Naive thymus-derived CD4-positive, alpha-beta T cell (primary cell): ENCODE results near the gene IL1A. TPM values are rescaled to one million over a fixed set of nuclear protein-coding genes. Genes with fewer than 3 reads are reported as not detected.

Source experiments
- ATAC-seq: fragments of 150-1000 bp; cut with Tn5 transposase; 2 replicates; pipeline ENCODE4 v1.10.0; 2021; ENCODE audit warnings: mild to moderate bottlenecking, moderate library complexity
- CTCF ChIA-PET: fragments of 350-600 bp; sonication (Branson Sonifier 250); formaldehyde crosslinking; loops from one replicate; lab custom pipeline; 2021; ENCODE audit warnings: antibody characterized with exemption; lab: Charles Lee
- POLR2A ChIA-PET: fragments of 350-600 bp; sonication (Branson Sonifier 250); formaldehyde crosslinking; loops from one replicate; lab custom pipeline; 2021; ENCODE audit warnings: antibody characterized with exemption, inconsistent platforms; lab: Charles Lee
- DNase-seq, 9 donors: peaks; one replicate each; pipeline versions ENCODE4 v3.0.0 to v3.0.0-alpha.2; 2020 to 2022; ENCODE audit warnings: mixed read lengths in 1 of 9
- H3K27ac ChIP-seq: one replicate; pipeline ENCODE4 v1.7.0; 2013; ENCODE audit warnings: mild to moderate bottlenecking, low read depth, low read length, moderate library complexity
- H3K27me3 ChIP-seq, 2 donors: one replicate each; pipeline ENCODE4 v1.7.0; 2013; ENCODE audit warnings: low read length in 2 of 2, mild to moderate bottlenecking in 2 of 2, moderate library complexity in 2 of 2; ENCODE audit not compliant: control insufficient read depth in 2 of 2, insufficient read depth in 2 of 2
- H3K36me3 ChIP-seq, 3 experiments: 1 replicate in 2 of 3; 2 replicates in 1 of 3; pipeline ENCODE4 v1.7.0; 2013; ENCODE audit warnings: low read length in 3 of 3, mild to moderate bottlenecking in 3 of 3, moderate library complexity in 1 of 3; ENCODE audit not compliant: insufficient read depth in 3 of 3, control insufficient read depth in 2 of 3
- H3K4me1 ChIP-seq, 2 donors: one replicate each; pipeline ENCODE4 v1.7.0; 2013; ENCODE audit warnings: low read length in 2 of 2, mild to moderate bottlenecking in 2 of 2, moderate library complexity in 1 of 2; ENCODE audit not compliant: control insufficient read depth in 2 of 2, insufficient read depth in 2 of 2
- H3K4me3 ChIP-seq: 2 replicates; pipeline ENCODE4 v1.7.0; 2013; ENCODE audit warnings: mild to moderate bottlenecking, low read length
- H3K9me3 ChIP-seq, 3 experiments: 1 replicate in 2 of 3; 2 replicates in 1 of 3; pipeline ENCODE4 v1.7.0; 2013; ENCODE audit warnings: low read length in 3 of 3; ENCODE audit not compliant: control insufficient read depth in 2 of 3
- H3K27ac Mint-ChIP-seq, 9 donors: one replicate each; pipeline ENCODE4 v1.8.0; 2020 to 2022; ENCODE audit warnings: mixed read lengths in 9 of 9, mild to moderate bottlenecking in 8 of 9, moderate library complexity in 5 of 9, inconsistent platforms in 2 of 9
- H3K27me3 Mint-ChIP-seq, 5 donors: one replicate each; pipeline ENCODE4 v1.8.0; 2021 to 2022; ENCODE audit warnings: mixed read lengths in 5 of 5, mild to moderate bottlenecking in 1 of 5
- H3K36me3 Mint-ChIP-seq, 5 donors: one replicate each; pipeline ENCODE4 v1.8.0; 2020 to 2022; ENCODE audit warnings: mixed read lengths in 5 of 5, mild to moderate bottlenecking in 3 of 5, inconsistent platforms in 1 of 5
- H3K4me1 Mint-ChIP-seq, 7 donors: one replicate each; pipeline ENCODE4 v1.8.0; 2020 to 2022; ENCODE audit warnings: mixed read lengths in 7 of 7, mild to moderate bottlenecking in 3 of 7, inconsistent platforms in 1 of 7
- H3K4me3 Mint-ChIP-seq, 10 donors: one replicate each; pipeline ENCODE4 v1.8.0; 2020 to 2022; ENCODE audit warnings: mild to moderate bottlenecking in 10 of 10, mixed read lengths in 10 of 10, moderate library complexity in 6 of 10, inconsistent platforms in 2 of 10
- H3K9me3 Mint-ChIP-seq, 11 donors: one replicate each; pipeline ENCODE4 v1.8.0; 2020 to 2022; ENCODE audit warnings: mixed read lengths in 11 of 11, mild to moderate bottlenecking in 4 of 11, inconsistent platforms in 1 of 11, moderate library complexity in 1 of 11
- intact Hi-C, 2 donors: fragments of 100-400 bp; cut with micrococcal nuclease; formaldehyde crosslinking; loops; one replicate each; pipeline ENCODE4 v1.15.1; 2023
- polyA plus RNA-seq, 2 donors: library from polyadenylated mRNA; unstranded; fragments of 300-500 nt; fragmentation: Illumina TruSeq; gene quantifications; one replicate each; pipeline ENCODE4 v1.2.3, GENCODE V29; 2021
- total RNA-seq, 6 experiments: library from RNA in 5 of 6; stranded (reverse) in 5 of 6; gene quantifications; 1 replicate in 5 of 6; 2 replicates in 1 of 6; pipeline ENCODE4 v1.2.3 and lab custom pipeline; 2021 to 2026

Gene IL1A
- total and polyA plus RNA-seq, 7 experiments from 2014 or later = 0.22 to 4.3 (median 1.0) TPM; not detected in 3

DNA sequence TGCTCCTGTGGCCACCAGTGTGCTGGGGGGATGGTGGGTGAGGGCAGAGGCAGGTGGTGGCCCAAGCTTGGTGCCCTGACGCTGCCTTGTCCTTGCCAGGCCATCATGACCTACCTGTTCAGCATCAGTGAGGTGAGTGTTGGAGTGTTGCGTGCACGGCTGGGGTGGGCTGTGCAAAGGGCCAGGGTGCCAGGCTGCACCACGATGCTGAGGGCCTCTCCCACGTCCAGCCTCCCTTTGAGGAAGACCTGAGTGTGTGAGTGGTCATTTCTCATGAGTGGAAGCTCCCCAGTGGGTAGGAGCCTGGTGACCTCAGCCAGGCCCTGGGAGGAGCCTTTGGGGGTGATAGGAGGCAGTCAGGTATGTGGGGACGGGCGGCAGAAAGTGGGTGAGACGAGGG lies 60.3 kb downstream of the IL1A start:
- Histone ChIP-seq H3K27ac (no peak overlapping the region), H3K36me3 (no peaks in the 10 kb centered on the region), H3K9me3 (no peaks in the 10 kb centered on the region), H3K4me1 (no peaks in the 10 kb centered on the region), H3K27me3 (no peaks in the 10 kb centered on the region), H3K4me3 (no peak overlapping the region)
- Mint-ChIP-seq H3K27ac (no peak overlapping the region), H3K9me3 (no peaks in the 10 kb centered on the region), H3K27me3 (peaks cover 0 to 4% (median 0%) of the 10 kb centered on the region in 5 donors), H3K4me1 (peaks cover 0 to 27% (median 0%) of the 10 kb centered on the region in 7 donors), H3K4me3 (no peak overlapping the region), H3K36me3 (peaks cover 0 to 3% (median 0%) of the 10 kb centered on the region in 5 donors)
- POLR2A ChIA-PET = no interaction called here
- ATAC-seq (no peak), DNase-seq (no peak)
- CTCF ChIA-PET = interaction anchor here (0.7 to 4.8 kb wide), 3 partner anchors 32 to 95 kb away, joined by 3 to 33 read pairs (median 3); no protein-coding TSS in a partner anchor
- intact Hi-C loops = no loop called here

Other genes starting within 250 kb of the IL1A start
- gene POLR1B, start 242.0 kb downstream of the IL1A start, total RNA-seq = 10 to 100 TPM; 10.1 to 41.8 (median 25.2) TPM
- gene POLR1B, start 242.0 kb downstream of the IL1A start, polyA plus RNA-seq = 10 to 100 TPM; 17.2 to 26.1 TPM
- 10 to 100 TPM; 17.4 to 31.9 (median 21.1) TPM for gene CHCHD5, start 199.9 kb downstream of the IL1A start, total RNA-seq
- 10 to 100 TPM; 35.3 to 67.3 TPM for gene CHCHD5, start 199.9 kb downstream of the IL1A start, polyA plus RNA-seq
- 100 to 1,000 TPM in 3 of 5 experiments, 10 to 100 TPM in 2; 94.4 to 164 (median 120) TPM for gene SLC20A1, start 138.6 kb downstream of the IL1A start, total RNA-seq
- gene SLC20A1, start 138.6 kb downstream of the IL1A start, polyA plus RNA-seq = 10 to 100 TPM; 32.8 to 39.3 TPM
- gene NT5DC4, start 63.5 kb downstream of the IL1A start, total RNA-seq = under 1 TPM in 1 of 5 experiments, not detected in 4; 0.56 TPM
- not detected for gene NT5DC4, start 63.5 kb downstream of the IL1A start, polyA plus RNA-seq
- gene CKAP2L, start 19.9 kb downstream of the IL1A start, total RNA-seq = 10 to 100 TPM in 1 of 5 experiments, 1 to 10 TPM in 1, under 1 TPM in 1, not detected in 2; 0.69 to 36.2 (median 2.4) TPM
- gene CKAP2L, start 19.9 kb downstream of the IL1A start, polyA plus RNA-seq = not detected
- gene IL1B, start 52.3 kb upstream of the IL1A start, total RNA-seq = 100 to 1,000 TPM in 2 of 5 experiments, 1 to 10 TPM in 1, under 1 TPM in 2; 0.17 to 615 (median 1.1) TPM
- not detected for gene IL1B, start 52.3 kb upstream of the IL1A start, polyA plus RNA-seq
- gene IL37, start 126.7 kb upstream of the IL1A start, total RNA-seq = not detected
- not detected for gene IL37, start 126.7 kb upstream of the IL1A start, polyA plus RNA-seq
- not detected for gene IL36G, start 193.5 kb upstream of the IL1A start, total RNA-seq
- gene IL36G, start 193.5 kb upstream of the IL1A start, polyA plus RNA-seq = not detected
- gene IL36A, start 221.0 kb upstream of the IL1A start, total RNA-seq = 1 to 10 TPM in 3 of 5 experiments, under 1 TPM in 2; 0.44 to 1.8 (median 1.5) TPM
- gene IL36A, start 221.0 kb upstream of the IL1A start, polyA plus RNA-seq = 1 to 10 TPM in 1 of 2 donors, not detected in 1; 1.5 TPM